ENCODE data around the gene SNN. TPM values are rescaled to one million over a fixed set of nuclear protein-coding genes. Genes with fewer than 3 reads are reported as not detected.

Gene SNN
- total and polyA plus RNA-seq, 10 donors: 22.3 to 59.5 (median 48.7) TPM

DNA sequence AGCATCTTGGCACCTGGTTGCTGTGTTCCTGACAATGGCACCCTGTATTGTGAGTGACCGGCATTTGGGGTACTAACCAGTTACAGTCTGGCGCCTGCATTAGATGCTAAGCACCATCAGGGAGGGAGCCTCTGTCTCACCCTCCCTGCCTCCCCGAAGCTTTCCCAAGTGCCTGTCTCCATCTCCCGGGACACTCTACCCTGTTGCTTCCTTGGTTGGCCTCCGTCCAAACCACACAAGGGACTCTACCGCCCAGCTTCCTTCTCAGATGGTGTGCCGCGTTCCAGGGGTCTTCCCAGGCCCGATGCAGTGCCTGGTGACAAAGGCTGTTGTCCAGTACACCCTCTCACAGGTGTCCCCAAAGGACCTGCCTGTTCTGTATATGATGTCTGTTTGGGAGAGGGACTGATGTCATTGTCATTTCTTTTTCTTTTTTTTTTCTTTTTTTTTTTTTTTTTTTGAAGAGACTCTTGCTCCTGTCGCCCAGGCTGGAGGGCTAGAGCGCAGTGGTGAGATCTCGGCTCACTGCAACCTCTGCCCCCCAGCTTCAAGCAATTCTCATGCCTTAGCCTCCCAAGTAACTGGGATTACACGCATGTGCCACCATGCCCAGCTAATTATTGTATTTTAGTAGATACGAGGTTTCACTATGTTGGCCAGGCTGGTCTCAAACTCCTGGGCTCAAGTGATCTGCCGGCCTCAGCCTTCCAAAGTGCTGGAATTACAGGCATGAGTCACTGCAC is 6.7 kb downstream of the SNN start:
- H3K27ac ChIP-seq: peak overlapping the region in 5 of 8 donors; percentile 44 to 93 (median 92)
- peaks cover 0 to 73% (median 40%) of the 10 kb centered on the region in 6 donors for H3K36me3 ChIP-seq
- TF ChIP-seq POLR2A (IDR thresholded peaks at IDR 0.05) (no peak), POLR2AphosphoS5 (IDR thresholded peaks at IDR 0.05) (peak in 2 of 3 donors; percentile 19 to 30)
- TF ChIP-seq, protein P1, sequence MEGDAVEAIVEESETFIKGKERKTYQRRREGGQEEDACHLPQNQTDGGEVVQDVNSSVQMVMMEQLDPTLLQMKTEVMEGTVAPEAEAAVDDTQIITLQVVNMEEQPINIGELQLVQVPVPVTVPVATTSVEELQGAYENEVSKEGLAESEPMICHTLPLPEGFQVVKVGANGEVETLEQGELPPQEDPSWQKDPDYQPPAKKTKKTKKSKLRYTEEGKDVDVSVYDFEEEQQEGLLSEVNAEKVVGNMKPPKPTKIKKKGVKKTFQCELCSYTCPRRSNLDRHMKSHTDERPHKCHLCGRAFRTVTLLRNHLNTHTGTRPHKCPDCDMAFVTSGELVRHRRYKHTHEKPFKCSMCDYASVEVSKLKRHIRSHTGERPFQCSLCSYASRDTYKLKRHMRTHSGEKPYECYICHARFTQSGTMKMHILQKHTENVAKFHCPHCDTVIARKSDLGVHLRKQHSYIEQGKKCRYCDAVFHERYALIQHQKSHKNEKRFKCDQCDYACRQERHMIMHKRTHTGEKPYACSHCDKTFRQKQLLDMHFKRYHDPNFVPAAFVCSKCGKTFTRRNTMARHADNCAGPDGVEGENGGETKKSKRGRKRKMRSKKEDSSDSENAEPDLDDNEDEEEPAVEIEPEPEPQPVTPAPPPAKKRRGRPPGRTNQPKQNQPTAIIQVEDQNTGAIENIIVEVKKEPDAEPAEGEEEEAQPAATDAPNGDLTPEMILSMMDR (IDR thresholded peaks at IDR 0.05 in 8 of 11, conservative IDR thresholded peaks at IDR 0.05 in 3 of 11): no peak
- peaks cover 88 to 100% (median 98%) of the 10 kb centered on the region in 6 donors for H3K4me1 ChIP-seq
- DNase-seq: no peak
- no peaks in the 10 kb centered on the region for H3K9me3 ChIP-seq
- intact Hi-C loops (cut with DNase I; ENCODE audit: low total_unique reads): no loop called here
- WGBS, 5 donors: 42 to 56% (median 52%) methylated on average over 15 of the region's 15 CpGs
- H3K4me3 ChIP-seq: no peak overlapping the region
- no peaks in the 10 kb centered on the region for H3K27me3 ChIP-seq (replicated peaks in 1 of 7)

DNA sequence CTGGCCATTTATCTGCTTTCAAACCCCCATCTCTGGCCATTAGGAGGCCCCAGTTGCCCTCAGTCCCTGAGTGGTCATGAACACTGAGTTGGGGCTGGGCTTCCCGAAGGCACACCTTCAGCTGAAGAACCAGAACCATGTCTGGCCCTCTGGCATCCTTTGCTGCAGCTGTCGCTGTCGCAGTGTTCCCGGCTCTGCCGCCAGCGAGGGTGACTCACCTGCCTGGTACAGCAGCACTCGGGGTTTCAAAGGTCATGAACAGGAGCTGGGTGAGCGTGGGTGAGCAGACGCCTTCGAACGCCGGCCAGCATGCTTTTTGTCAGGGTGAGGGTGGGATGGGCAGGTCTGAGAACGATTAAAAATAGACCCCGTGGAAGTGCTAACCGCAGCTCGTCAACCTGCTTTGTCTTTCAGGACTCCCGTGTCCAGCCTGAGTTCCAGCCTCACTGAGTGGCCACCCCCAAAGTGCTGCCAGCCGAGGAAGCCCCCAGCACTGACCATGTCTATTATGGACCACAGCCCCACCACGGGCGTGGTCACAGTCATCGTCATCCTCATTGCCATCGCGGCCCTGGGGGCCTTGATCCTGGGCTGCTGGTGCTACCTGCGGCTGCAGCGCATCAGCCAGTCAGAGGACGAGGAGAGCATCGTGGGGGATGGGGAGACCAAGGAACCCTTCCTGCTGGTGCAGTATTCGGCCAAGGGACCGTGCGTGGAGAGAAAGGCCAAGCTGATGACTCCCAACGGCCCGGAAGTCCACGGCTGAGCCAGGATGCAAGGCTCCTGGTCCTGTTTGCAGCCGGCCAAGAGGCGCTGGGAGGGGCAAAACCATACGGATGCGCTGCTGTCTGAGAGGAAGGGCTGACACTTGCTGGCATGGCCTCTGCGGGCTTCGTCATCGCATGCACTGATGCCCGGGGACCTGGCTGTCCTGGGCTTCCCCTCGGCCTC is 7.6 kb downstream of the SNN start:
- Histone ChIP-seq H3K27ac (peak overlapping the region in 5 of 8 donors; percentile 20 to 93 (median 92)), H3K9me3 (no peaks in the 10 kb centered on the region), H3K4me1 (peaks cover 88 to 100% (median 98%) of the 10 kb centered on the region in 6 donors), H3K4me3 (no peak overlapping the region), H3K27me3 (replicated peaks in 1 of 7) (no peaks in the 10 kb centered on the region), H3K36me3 (peaks cover 0 to 79% (median 44%) of the 10 kb centered on the region in 6 donors)
- no peak for DNase-seq
- peak; percentile 5 to 66 (median 36) for TF ChIP-seq POLR2AphosphoS5 (IDR thresholded peaks at IDR 0.05)
- TF ChIP-seq POLR2A (IDR thresholded peaks at IDR 0.05): no peak
- WGBS, 5 donors: 82 to 91% (median 87%) methylated on average over 17 to 42 of the region's 42 CpGs
- intact Hi-C loops (cut with DNase I; ENCODE audit: low total_unique reads): no loop called here

DNA sequence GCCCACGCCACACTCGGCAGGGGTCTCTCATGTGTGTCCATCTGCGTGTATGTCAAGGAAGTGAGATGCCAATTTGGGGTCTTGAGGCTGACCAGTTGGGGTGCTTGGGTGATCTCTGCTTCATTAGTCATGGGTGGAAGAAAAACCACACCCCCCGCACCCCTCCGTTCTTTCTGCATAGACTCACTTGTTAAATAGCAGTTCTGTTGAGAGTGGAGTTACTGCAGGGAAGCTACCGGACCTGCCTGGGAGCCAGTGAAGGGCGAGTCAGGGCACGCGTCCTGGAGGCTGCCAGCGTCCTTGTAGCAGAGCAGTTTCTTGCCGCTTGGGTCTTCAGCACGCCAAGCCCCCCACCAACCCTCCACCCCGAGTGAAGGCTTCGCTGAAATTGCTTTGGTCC is 8.5 kb downstream of the SNN start:
- H3K27me3 ChIP-seq (replicated peaks in 1 of 7): no peaks in the 10 kb centered on the region
- TF ChIP-seq POLR2AphosphoS5 (IDR thresholded peaks at IDR 0.05): peak in 1 of 3 donors; percentile 30
- TF ChIP-seq POLR2A (IDR thresholded peaks at IDR 0.05): no peak
- H3K4me3 ChIP-seq: no peak overlapping the region
- intact Hi-C loops (cut with DNase I; ENCODE audit: low total_unique reads): no loop called here
- no peak for DNase-seq
- H3K9me3 ChIP-seq: no peaks in the 10 kb centered on the region
- peaks cover 0 to 70% (median 44%) of the 10 kb centered on the region in 6 donors for H3K36me3 ChIP-seq
- peak overlapping the region in 6 of 8 donors; percentile 43 to 93 (median 87) for H3K27ac ChIP-seq
- WGBS, 5 donors: 80 to 87% (median 87%) methylated on average over 11 to 14 of the region's 14 CpGs
- peaks cover 88 to 100% (median 98%) of the 10 kb centered on the region in 6 donors for H3K4me1 ChIP-seq

DNA sequence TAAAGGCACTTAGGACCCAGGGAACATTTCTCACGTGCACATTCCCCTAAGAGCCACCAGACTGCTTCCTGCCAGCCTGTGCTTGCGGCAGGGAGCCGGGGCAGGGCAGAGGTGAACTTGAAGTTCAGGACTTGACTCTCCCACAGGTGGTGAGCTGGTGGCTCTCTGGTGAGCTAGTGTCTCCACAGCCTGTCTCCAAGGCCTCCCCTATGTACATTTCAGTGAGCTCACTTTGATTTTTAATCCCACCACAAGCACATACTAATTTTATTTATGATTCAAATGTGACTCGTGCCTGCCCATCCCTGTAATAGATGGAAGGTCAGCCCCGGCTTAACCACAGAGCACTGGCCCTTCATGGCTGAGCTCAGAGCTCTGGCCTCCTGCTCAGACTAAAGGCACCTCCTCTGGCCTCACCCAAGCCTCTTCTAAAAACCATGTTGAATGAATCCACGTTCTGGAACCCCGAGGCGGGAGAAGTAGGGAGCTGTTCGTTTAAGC is 9.2 kb downstream of the SNN start:
- Histone ChIP-seq H3K4me3 (no peak overlapping the region), H3K27ac (peak overlapping the region; percentile 42 to 93 (median 76)), H3K36me3 (peaks cover 0 to 70% (median 45%) of the 10 kb centered on the region in 6 donors), H3K9me3 (no peaks in the 10 kb centered on the region), H3K4me1 (peaks cover 90 to 100% (median 98%) of the 10 kb centered on the region in 6 donors), H3K27me3 (replicated peaks in 1 of 7) (no peaks in the 10 kb centered on the region)
- 53 to 68% (median 65%) methylated on average over 9 of the region's 9 CpGs for WGBS, 5 donors
- DNase-seq: no peak
- intact Hi-C loops (cut with DNase I; ENCODE audit: low total_unique reads): no loop called here
- peak in 1 of 3 donors; percentile 34 for TF ChIP-seq POLR2AphosphoS5 (IDR thresholded peaks at IDR 0.05)
- no peak for TF ChIP-seq POLR2A (IDR thresholded peaks at IDR 0.05)
- TF ChIP-seq, protein P1 (IDR thresholded peaks at IDR 0.05 in 8 of 11, conservative IDR thresholded peaks at IDR 0.05 in 3 of 11): no peak
